Ovary (tissue), 9 donors: ENCODE results near the gene FAM217B. TPM values are rescaled to one million over a fixed set of nuclear protein-coding genes. Genes with fewer than 3 reads are reported as not detected.

ENCODE experiments used
- DNase-seq, 5 donors: peaks; one replicate each; pipeline ENCODE4 v3.0.0-alpha.2; 2019 to 2020
- H3K27ac ChIP-seq, 2 donors: fragments of 200-600 bp; one replicate each; pipeline versions ENCODE4 v1.5.1 to v1.8.0; 2019 to 2022
- H3K27me3 ChIP-seq: fragments of 200-600 bp; one replicate; pipeline ENCODE4 v1.8.0; 2022
- H3K36me3 ChIP-seq: fragments of 200-600 bp; sonication (generic); one replicate; pipeline ENCODE4 v1.5.1; 2019
- H3K4me1 ChIP-seq: one replicate; pipeline ENCODE4 v1.8.1; 2013; ENCODE audit warnings: mild to moderate bottlenecking, moderate library complexity; ENCODE audit not compliant: insufficient read depth
- H3K4me3 ChIP-seq: fragments of 200-600 bp; sonication (generic); one replicate; pipeline ENCODE4 v1.5.1; 2017
- H3K9me3 ChIP-seq, 2 donors: fragments of 200-600 bp in 1 of 2; sonication (generic) in 1 of 2; one replicate each; pipeline versions ENCODE4 v1.5.1 to v1.8.1; 2013 to 2019; ENCODE audit warnings: mild to moderate bottlenecking in 1 of 2, moderate library complexity in 1 of 2
- CTCF ChIP-seq, 3 donors: fragments of 450-650 bp in 2 of 3; fragments of 200-600 bp in 1 of 3; IDR thresholded peaks; one replicate each; pipeline versions ENCODE4 v1.5.1 to v1.8.0; 2016 to 2022; ENCODE audit warnings: antibody characterized with exemption in 3 of 3, mild to moderate bottlenecking in 1 of 3
- EP300 ChIP-seq: sonication (generic); formaldehyde crosslinking; IDR thresholded peaks from one replicate; pipeline ENCODE4 v1.6.1; 2017; ENCODE audit warnings: antibody characterized with exemption
- POLR2A ChIP-seq: fragments of 450-650 bp; IDR thresholded peaks from one replicate; pipeline ENCODE4 v1.6.1; 2017; ENCODE audit warnings: antibody characterized with exemption, mild to moderate bottlenecking, moderate library complexity
- WGBS, 3 donors: extraction: QIAGEN DNeasy Blood & Tissue Kit in 1 of 3; methylation state at CpG; one replicate each; pipeline versions ENCODE4 v1.1.5 to v1.1.7; 2013 to 2017; 5-methylcytosine and 5-hydroxymethylcytosine counted together
- intact Hi-C, 4 donors: fragments of 100-400 bp; cut with DNase I; formaldehyde crosslinking; loops; one replicate each; pipeline versions ENCODE4 v1.11.0 to v1.15.1; 2022 to 2023
- polyA plus RNA-seq, 2 donors: library from polyadenylated mRNA; stranded (reverse); fragments of 200-250 nt in 1 of 2; fragments of 350-450 nt in 1 of 2; fragmentation: Illumina TruSeq in 1 of 2; extraction: RNeasy Lipid Tissue Mini Kit (QIAGEN cat#74804) in 1 of 2; gene quantifications; one replicate each; pipeline ENCODE4 v1.2.3, GENCODE V29; 2013 to 2014
- total RNA-seq, 7 donors: library from RNA; depleted of rRNA in 2 of 7; stranded (reverse); fragments of >200 nt in 2 of 7; fragmentation: NEBNext Ultra II Directional in 3 of 7; extraction: Animal tissue kit (Norgen Biotek cat#: 25700) in 3 of 7; gene quantifications; one replicate each; pipeline versions ENCODE4 v1.1.0 to v1.2.4, GENCODE V29; 2016 to 2023
- donor health status: DM: no; HTN: no; CAD: no; lungs with moderate emphysema.
- donor health status: DM: no; HTN: no; CAD: no.
- donor health status: Bipolar disorder and iron deficiency.
- donor health status: DM: yes; HTN: yes; CAD: no.
- donor health status: DM: no; HTN: no; CAD: no.
- donor health status: DM: yes; HTN: yes; CAD: no.

Gene FAM217B
- total and polyA plus RNA-seq, 9 donors: 3.7 to 16.7 (median 9.4) TPM

- intact Hi-C loops: loop anchor here in 1 of 4 donors (10.0 kb wide), 1 partner anchor 364 kb away; no protein-coding TSS in a partner anchor
- peak in 4 of 5 donors; percentile 21 to 60 (median 57) for DNase-seq
- TF ChIP-seq CTCF (IDR thresholded peaks at IDR 0.05): no peak
- TF ChIP-seq EP300: no peak
- no peak for TF ChIP-seq POLR2A
- H3K4me1 ChIP-seq: peaks cover 13% of the 10 kb centered on the region
- WGBS, 3 donors: 40 to 64% (median 47%) methylated on average over 66 to 104 of the region's 104 CpGs
- no peaks in the 10 kb centered on the region for H3K27me3 ChIP-seq
- peak overlapping the region; percentile 71 for H3K4me3 ChIP-seq
- no peaks in the 10 kb centered on the region for H3K36me3 ChIP-seq
- H3K9me3 ChIP-seq: no peaks in the 10 kb centered on the region
- peak overlapping the region; percentile 46 to 95 for H3K27ac ChIP-seq
These were observed 924 bp upstream of the FAM217B start for GRCh38 chr20:59939052-59939878.

- WGBS, 3 donors: 0% methylated on average over 24 of the region's 24 CpGs
- peaks cover 12% of the 10 kb centered on the region for H3K4me1 ChIP-seq
These were observed 385 bp upstream of the FAM217B start for GRCh38 chr20:59939879-59940128.

GRCh38 chr20:59940956-59941294, 736 bp downstream of the FAM217B start:
- Histone ChIP-seq H3K4me1 (peaks cover 12% of the 10 kb centered on the region), H3K36me3 (no peaks in the 10 kb centered on the region), H3K27ac (peak overlapping the region in 1 of 2 donors; percentile 95), H3K27me3 (no peaks in the 10 kb centered on the region), H3K4me3 (peak overlapping the region; percentile 71), H3K9me3 (no peaks in the 10 kb centered on the region)
- intact Hi-C loops: no loop called here
- DNase-seq: no peak
- 0% methylated on average over 4 of the region's 4 CpGs for WGBS, 3 donors
- TF ChIP-seq CTCF (IDR thresholded peaks at IDR 0.05): no peak
- no peak for TF ChIP-seq EP300
- TF ChIP-seq POLR2A: no peak

More at GRCh38 chr20:59939879-59940128, 385 bp upstream of the FAM217B start:
- Histone ChIP-seq H3K36me3 (no peaks in the 10 kb centered on the region), H3K27me3 (no peaks in the 10 kb centered on the region), H3K27ac (peak overlapping the region; percentile 46 to 95), H3K9me3 (no peaks in the 10 kb centered on the region), H3K4me3 (peak overlapping the region; percentile 71)
- intact Hi-C loops: loop anchor here in 1 of 4 donors (10.0 kb wide), 1 partner anchor 365 kb away; no protein-coding TSS in a partner anchor
- TF ChIP-seq CTCF (IDR thresholded peaks at IDR 0.05) (no peak), EP300 (no peak), POLR2A (no peak)
- peak in 4 of 5 donors; percentile 31 to 69 (median 45) for DNase-seq

- no peak overlapping the region for H3K27ac ChIP-seq
- no peaks in the 10 kb centered on the region for H3K9me3 ChIP-seq
- peaks cover 12% of the 10 kb centered on the region for H3K4me1 ChIP-seq
- no peak for DNase-seq
- H3K27me3 ChIP-seq: no peaks in the 10 kb centered on the region
- H3K36me3 ChIP-seq: no peaks in the 10 kb centered on the region
- no peak overlapping the region for H3K4me3 ChIP-seq
- TF ChIP-seq POLR2A: no peak
- TF ChIP-seq EP300: no peak
- TF ChIP-seq CTCF (IDR thresholded peaks at IDR 0.05): no peak
- intact Hi-C loops: no loop called here
- 85 to 90% (median 90%) methylated on average over 2 of the region's 2 CpGs for WGBS, 3 donors
These were observed 2.1 kb downstream of the FAM217B start for GRCh38 chr20:59942245-59942644.
